Measurements from ENCODE around the gene MRPL48.

DNA sequence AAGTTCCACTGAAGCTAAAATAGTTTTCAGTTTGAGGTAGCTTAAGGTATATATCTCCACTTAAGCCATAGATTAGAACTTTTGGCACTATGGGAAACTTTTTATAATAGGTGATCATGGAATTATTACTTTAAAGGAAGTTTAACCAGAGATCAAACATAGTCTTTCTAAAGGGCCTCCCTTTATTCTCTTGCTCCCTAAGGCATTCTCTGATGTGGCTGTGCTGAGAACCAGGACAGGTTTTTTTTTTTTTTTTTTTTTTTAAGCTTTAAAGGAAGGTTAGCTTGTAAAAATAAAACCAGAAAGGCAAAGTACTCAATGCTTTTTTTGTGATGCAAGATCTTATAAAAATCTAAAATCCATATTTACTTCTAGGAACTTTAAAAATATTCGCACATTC lies 2.9 kb upstream of the MRPL48 start:
- no peak for TF ChIP-seq POLR2A (IDR thresholded peaks at IDR 0.05)
- no peak for TF ChIP-seq CTCF (IDR thresholded peaks at IDR 0.05)
